Tibial nerve (tissue), 4 donors: ENCODE results near the gene TTC27. TPM values are rescaled to one million over a fixed set of nuclear protein-coding genes. Genes with fewer than 3 reads are reported as not detected.

Experiments used
- DNase-seq, 2 donors: peaks; one replicate each; pipeline ENCODE4 v3.0.0-alpha.2; 2019; ENCODE audit warnings: low spot score in 2 of 2
- H3K27ac ChIP-seq, 4 donors: fragments of 200-600 bp; sonication (generic) in 3 of 4; one replicate each; pipeline ENCODE4 v1.5.1; 2017 to 2019; ENCODE audit warnings: mild to moderate bottlenecking in 1 of 4
- H3K27me3 ChIP-seq, 2 donors: fragments of 200-600 bp; sonication (generic) in 1 of 2; one replicate each; pipeline versions ENCODE4 v1.5.1 to v1.6.0; 2017 to 2019
- H3K36me3 ChIP-seq, 3 donors: fragments of 200-600 bp; sonication (generic); one replicate each; pipeline ENCODE4 v1.5.1; 2018 to 2019
- H3K4me1 ChIP-seq, 4 donors: fragments of 200-600 bp; sonication (generic) in 3 of 4; one replicate each; pipeline ENCODE4 v1.5.1; 2017 to 2019
- H3K4me3 ChIP-seq, 4 donors: fragments of 200-600 bp; sonication (generic) in 3 of 4; one replicate each; pipeline ENCODE4 v1.5.1; 2017 to 2019; ENCODE audit warnings: mild to moderate bottlenecking in 1 of 4, moderate library complexity in 1 of 4
- H3K9me3 ChIP-seq, 4 donors: fragments of 200-600 bp; sonication (generic) in 3 of 4; one replicate each; pipeline ENCODE4 v1.5.1; 2017 to 2019
- CTCF ChIP-seq, 5 experiments: fragments of 200-600 bp in 3 of 5; fragments of 450-650 bp in 2 of 5; sonication (generic) in 3 of 5; IDR thresholded peaks; one replicate each; pipeline ENCODE4 v1.5.1; 2016 to 2019; ENCODE audit warnings: antibody characterized with exemption in 5 of 5, mild to moderate bottlenecking in 3 of 5, moderate library complexity in 2 of 5
- EP300 ChIP-seq, 2 donors: sonication (generic); formaldehyde crosslinking; IDR thresholded peaks; one replicate each; pipeline ENCODE4 v1.6.1; 2017; ENCODE audit warnings: antibody characterized with exemption in 2 of 2, mild to moderate bottlenecking in 1 of 2
- POLR2A ChIP-seq, 2 donors: fragments of 450-650 bp; IDR thresholded peaks; one replicate each; pipeline ENCODE4 v1.6.1; 2017; ENCODE audit warnings: antibody characterized with exemption in 2 of 2, mild to moderate bottlenecking in 2 of 2, moderate library complexity in 2 of 2
- WGBS, 2 donors: methylation state at CpG; one replicate each; pipeline ENCODE4 v1.1.5; 2018; 5-methylcytosine and 5-hydroxymethylcytosine counted together
- total RNA-seq, 4 donors: library from RNA; depleted of rRNA; stranded (reverse); fragments of >200 nt; gene quantifications; one replicate each; pipeline ENCODE4 v1.1.0, GENCODE V29; 2016

TTC27 gene
- total RNA-seq, 4 donors from 2014 or later, result 22.5 to 25.8 (median 24.3) TPM

DNA sequence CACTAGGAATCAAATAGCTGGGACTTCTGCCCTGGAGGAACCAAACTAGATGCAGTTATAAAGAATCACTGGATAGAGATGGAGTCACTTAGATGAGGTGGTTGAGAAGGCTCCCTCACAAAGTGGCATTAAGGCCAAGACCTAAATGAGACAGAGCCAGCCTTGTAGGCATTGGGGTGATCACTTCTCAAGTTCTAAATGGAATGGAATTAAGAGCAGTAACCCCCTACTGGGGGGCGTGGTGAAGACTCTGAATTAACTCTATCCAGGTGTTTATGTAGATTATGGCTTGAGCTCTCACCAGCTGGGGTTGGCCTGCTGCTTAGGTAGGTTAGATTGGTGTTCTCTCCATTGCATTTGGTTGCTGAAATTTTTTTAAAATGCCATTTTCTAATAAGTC, 71.3 kb downstream of the TTC27 start:
- Histone ChIP-seq H3K9me3 (no peaks in the 10 kb centered on the region), H3K36me3 (peaks cover 0 to 15% (median 4%) of the 10 kb centered on the region in 3 donors), H3K4me3 (no peak overlapping the region), H3K4me1 (no peaks in the 10 kb centered on the region), H3K27ac (no peak overlapping the region), H3K27me3 (no peaks in the 10 kb centered on the region)
- WGBS, 2 donors, result 95 to 96% methylated on average over 1 of the region's 1 CpG
- no peak for DNase-seq
- TF ChIP-seq CTCF (IDR thresholded peaks at IDR 0.05), result no peak
- TF ChIP-seq EP300 (IDR thresholded peaks at IDR 0.05), result no peak
- no peak for TF ChIP-seq POLR2A (IDR thresholded peaks at IDR 0.05)

DNA sequence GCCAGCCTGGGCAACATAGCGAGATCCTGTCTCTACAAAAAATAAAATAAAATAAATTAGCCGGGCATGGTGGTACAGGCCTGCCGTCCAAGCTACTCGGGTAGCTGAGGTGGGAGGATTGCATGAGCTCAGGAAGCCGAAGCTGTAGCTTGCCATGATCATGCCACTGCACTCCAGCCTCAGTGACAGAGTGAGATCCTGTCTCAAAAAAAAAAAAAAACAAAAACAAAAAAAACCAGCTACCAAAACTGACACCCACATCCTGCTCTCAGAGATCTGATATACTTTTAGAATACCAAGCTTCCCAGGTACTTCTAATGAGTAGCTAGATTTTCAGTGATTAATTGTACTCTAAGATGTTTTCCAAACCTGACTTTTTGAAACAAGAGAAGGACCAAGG, 74.0 kb downstream of the TTC27 start:
- Histone ChIP-seq H3K36me3 (peaks cover 0 to 38% (median 4%) of the 10 kb centered on the region in 3 donors), H3K4me3 (no peak overlapping the region), H3K9me3 (no peaks in the 10 kb centered on the region), H3K27me3 (no peaks in the 10 kb centered on the region), H3K27ac (peak overlapping the region in 2 of 4 donors; percentile 43 to 70), H3K4me1 (no peaks in the 10 kb centered on the region)
- no peak for DNase-seq
- WGBS, 2 donors, result 95 to 97% methylated on average over 5 of the region's 5 CpGs
- TF ChIP-seq EP300 (IDR thresholded peaks at IDR 0.05), result no peak
- TF ChIP-seq CTCF (IDR thresholded peaks at IDR 0.05), result no peak
- TF ChIP-seq POLR2A (IDR thresholded peaks at IDR 0.05), result no peak

- no peak for TF ChIP-seq CTCF (IDR thresholded peaks at IDR 0.05)
- no peak for TF ChIP-seq EP300 (IDR thresholded peaks at IDR 0.05)
- TF ChIP-seq POLR2A (IDR thresholded peaks at IDR 0.05), result no peak
- WGBS, 2 donors, result 74 to 91% methylated on average over 5 of the region's 5 CpGs
- Histone ChIP-seq H3K9me3 (no peaks in the 10 kb centered on the region), H3K4me3 (no peak overlapping the region), H3K4me1 (no peaks in the 10 kb centered on the region), H3K36me3 (peaks cover 0 to 43% (median 4%) of the 10 kb centered on the region in 3 donors), H3K27ac (peak overlapping the region in 2 of 4 donors; percentile 43 to 70), H3K27me3 (no peaks in the 10 kb centered on the region)
- no peak for DNase-seq
Observed at GRCh38 chr2:32702303-32703064, 74.6 kb downstream of the TTC27 start.

GRCh38 chr2:32706815-32707579, 79.1 kb downstream of the TTC27 start:
- Histone ChIP-seq H3K9me3 (no peaks in the 10 kb centered on the region), H3K27me3 (no peaks in the 10 kb centered on the region), H3K4me1 (peaks cover 0 to 14% (median 3%) of the 10 kb centered on the region in 4 donors), H3K36me3 (peaks cover 0 to 43% (median 4%) of the 10 kb centered on the region in 3 donors), H3K27ac (no peak overlapping the region), H3K4me3 (no peak overlapping the region)
- no peak for DNase-seq
- WGBS, 2 donors, result 76 to 81% methylated on average over 5 of the region's 5 CpGs
- no peak for TF ChIP-seq EP300 (IDR thresholded peaks at IDR 0.05)
- TF ChIP-seq POLR2A (IDR thresholded peaks at IDR 0.05), result no peak
- TF ChIP-seq CTCF (IDR thresholded peaks at IDR 0.05), result no peak

DNA sequence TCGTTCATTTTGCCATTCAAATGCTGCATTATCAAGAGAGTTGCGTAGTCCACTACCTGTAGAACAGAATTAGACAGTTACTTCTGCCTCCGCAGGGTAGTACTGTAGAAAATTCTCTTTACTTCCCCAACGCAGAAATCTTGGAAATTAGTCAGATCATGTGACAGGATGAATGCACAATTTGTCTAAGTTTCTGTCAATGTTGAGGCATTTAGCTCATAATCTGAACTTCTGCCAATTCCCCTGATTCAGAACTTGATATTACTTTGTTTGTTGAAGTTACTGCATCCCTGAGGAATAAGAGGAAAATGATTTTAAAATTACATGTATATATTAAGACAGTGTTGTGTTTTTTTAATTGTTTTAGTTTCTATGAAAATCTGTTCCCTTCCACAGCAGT, 83.4 kb downstream of the TTC27 start:
- no peak overlapping the region for H3K4me3 ChIP-seq
- H3K36me3 ChIP-seq, result peaks cover 0 to 17% (median 0%) of the 10 kb centered on the region in 3 donors
- H3K9me3 ChIP-seq, result no peaks in the 10 kb centered on the region
- peaks cover 0 to 14% (median 3%) of the 10 kb centered on the region in 4 donors for H3K4me1 ChIP-seq
- no peak overlapping the region for H3K27ac ChIP-seq
- DNase-seq, result no peak
- H3K27me3 ChIP-seq, result no peaks in the 10 kb centered on the region
- 38 to 44% methylated on average over 4 of the region's 4 CpGs for WGBS, 2 donors
- no peak for TF ChIP-seq CTCF (IDR thresholded peaks at IDR 0.05)
- TF ChIP-seq EP300 (IDR thresholded peaks at IDR 0.05), result no peak
- no peak for TF ChIP-seq POLR2A (IDR thresholded peaks at IDR 0.05)
